DMS153 treated with DMSO at 0.1 percent for 48 hours (cell line): Measurements from ENCODE around the gene ZNF227.
"Not testable (repeated sequence)": the region's sequence is repeated elsewhere in the genome, so short reads cannot be mapped to it uniquely, and the experiment has no call there.

Experiments
- DNase-seq: peaks from one replicate; lab custom pipeline; 2025; ENCODE audit not compliant: unreplicated experiment; lab: John Stamatoyannopoulos, UW

The ZNF227 gene

GRCh38 chr19:44212250-44212865 is at the start of gene ZNF227:
Gene ZNF227, plus strand, starts transcription at chr19:44212532. Its CDS starts 5,261 bp downstream, at chr19:44217793.
- peak; percentile 82 for DNase-seq

GRCh38 chr19:44163789-44164188 is 48.5 kb upstream of the ZNF227 start:
- no peak for DNase-seq

GRCh38 chr19:44164327-44164672 is 48.0 kb upstream of the ZNF227 start:
- DNase-seq, result no peak

- peak; percentile 98 for DNase-seq
Measured at GRCh38 chr19:44164673-44165512, 47.4 kb upstream of the ZNF227 start, which contains the start of gene ZNF226. Gene ZNF226, plus strand, starts transcription at chr19:44165100. Its CDS starts 4,981 bp downstream, at chr19:44170081.

- DNase-seq, result not testable (repeated sequence)
Measured at GRCh38 chr19:44170660-44171059, 41.7 kb upstream of the ZNF227 start.

- DNase-seq, result no peak
Measured at GRCh38 chr19:44176590-44176989, 35.7 kb upstream of the ZNF227 start.

GRCh38 chr19:44180968-44181367 is 31.4 kb upstream of the ZNF227 start:
- no peak for DNase-seq

GRCh38 chr19:44182145-44182544 is 30.2 kb upstream of the ZNF227 start:
- no peak for DNase-seq

- DNase-seq, result no peak
Measured at GRCh38 chr19:44190020-44190419, 22.3 kb upstream of the ZNF227 start.

GRCh38 chr19:44192127-44192526 is 20.2 kb upstream of the ZNF227 start:
- DNase-seq, result no peak

GRCh38 chr19:44196772-44197171 is 15.6 kb upstream of the ZNF227 start:
- no peak for DNase-seq

- DNase-seq, result no peak
Measured at GRCh38 chr19:44202470-44202869, 9.9 kb upstream of the ZNF227 start.

GRCh38 chr19:44202974-44203373 is 9.4 kb upstream of the ZNF227 start:
- DNase-seq, result no peak

- DNase-seq, result not testable (repeated sequence)
Measured at GRCh38 chr19:44203877-44204276, 8.5 kb upstream of the ZNF227 start.

GRCh38 chr19:44204772-44205171 is 7.6 kb upstream of the ZNF227 start:
- DNase-seq, result no peak

- peak; percentile 83 for DNase-seq
Measured at GRCh38 chr19:44207126-44207803, 5.1 kb upstream of the ZNF227 start.

- peak; percentile 22 for DNase-seq
Measured at GRCh38 chr19:44212866-44213346, 574 bp downstream of the ZNF227 start.

GRCh38 chr19:44219926-44220325 is 7.6 kb downstream of the ZNF227 start:
- DNase-seq, result not testable (repeated sequence)

GRCh38 chr19:44220761-44221160 is 8.4 kb downstream of the ZNF227 start:
- DNase-seq, result not testable (repeated sequence)

- not testable (repeated sequence) for DNase-seq
Measured at GRCh38 chr19:44221291-44221690, 9.0 kb downstream of the ZNF227 start.

- no peak for DNase-seq
Measured at GRCh38 chr19:44228318-44228717, 16.0 kb downstream of the ZNF227 start.

- DNase-seq, result no peak
Measured at GRCh38 chr19:44232867-44233266, 20.5 kb downstream of the ZNF227 start.
